ENCODE measurements around the gene LILRB2.
A peak's percentile ranks its signal among the peaks of the same experiment; 100 is the strongest.
"Not testable (repeated sequence)": the region's sequence is repeated elsewhere in the genome, so short reads cannot be mapped to it uniquely, and the experiment has no call there.

The LILRB2 gene

DNA sequence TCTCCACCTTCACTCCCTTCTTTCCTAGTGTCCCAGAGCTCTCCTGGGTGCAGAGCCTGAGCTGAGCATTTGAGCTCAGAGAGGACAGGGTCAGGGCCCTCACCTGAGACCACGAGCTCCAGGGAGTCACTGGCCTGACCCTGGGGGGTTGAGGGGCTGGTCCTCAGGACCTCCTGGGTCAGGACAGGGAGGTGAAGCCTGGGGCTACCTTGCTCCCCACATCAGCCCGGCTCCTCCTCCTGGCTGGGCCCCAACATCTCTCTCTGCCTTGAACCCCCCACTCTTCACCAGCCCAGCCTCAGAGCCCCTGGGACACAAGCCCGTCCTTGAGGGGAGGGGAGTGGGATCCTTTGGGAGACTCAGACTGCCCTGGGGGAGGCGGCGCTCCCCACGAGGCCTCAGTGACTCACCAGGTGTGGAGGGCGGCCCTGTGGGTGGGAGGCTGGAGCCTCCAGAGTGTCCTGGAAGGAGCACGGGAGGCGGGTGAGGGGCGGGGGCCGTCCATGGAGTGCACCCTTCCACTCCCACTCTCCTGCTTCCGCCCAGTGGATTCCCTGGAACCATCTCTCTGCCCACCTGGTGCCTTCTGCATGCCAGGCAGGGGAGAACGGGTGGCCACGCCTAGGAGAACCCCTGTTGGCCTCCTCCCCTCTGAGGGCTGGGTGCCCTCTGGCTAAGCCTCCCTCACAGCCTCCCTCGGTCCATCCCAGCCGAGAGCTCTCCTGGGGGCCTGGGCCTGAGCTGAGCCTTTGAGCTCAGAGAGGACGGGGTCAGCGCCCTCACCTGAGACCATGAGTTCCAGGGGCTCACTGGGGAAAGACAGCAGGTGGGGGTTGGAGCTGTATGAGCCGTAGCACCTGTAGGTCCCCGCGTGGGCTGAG, 41.2 kb downstream of the LILRB2 start:
- not testable (repeated sequence) for DNase-seq

DNA sequence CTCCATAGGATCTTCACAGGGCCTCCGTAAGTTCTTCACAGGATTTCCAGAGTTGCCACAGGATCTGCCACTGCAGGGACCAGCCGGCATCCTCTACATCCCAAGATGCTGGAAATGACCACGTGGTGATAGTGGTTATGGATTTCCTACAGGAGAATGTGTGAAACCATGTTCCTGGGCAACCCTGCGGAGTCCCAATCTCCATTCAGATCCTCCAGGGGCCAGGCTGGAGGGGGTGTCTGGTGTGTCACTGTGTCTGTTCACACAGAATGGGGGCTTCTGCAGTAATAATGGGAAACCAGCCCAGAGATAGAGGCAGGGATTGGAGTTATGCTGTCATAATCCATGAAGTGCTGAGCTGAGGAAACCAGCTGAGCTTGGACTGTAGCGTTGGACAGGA, 47.0 kb downstream of the LILRB2 start:
- no peak for DNase-seq

DNA sequence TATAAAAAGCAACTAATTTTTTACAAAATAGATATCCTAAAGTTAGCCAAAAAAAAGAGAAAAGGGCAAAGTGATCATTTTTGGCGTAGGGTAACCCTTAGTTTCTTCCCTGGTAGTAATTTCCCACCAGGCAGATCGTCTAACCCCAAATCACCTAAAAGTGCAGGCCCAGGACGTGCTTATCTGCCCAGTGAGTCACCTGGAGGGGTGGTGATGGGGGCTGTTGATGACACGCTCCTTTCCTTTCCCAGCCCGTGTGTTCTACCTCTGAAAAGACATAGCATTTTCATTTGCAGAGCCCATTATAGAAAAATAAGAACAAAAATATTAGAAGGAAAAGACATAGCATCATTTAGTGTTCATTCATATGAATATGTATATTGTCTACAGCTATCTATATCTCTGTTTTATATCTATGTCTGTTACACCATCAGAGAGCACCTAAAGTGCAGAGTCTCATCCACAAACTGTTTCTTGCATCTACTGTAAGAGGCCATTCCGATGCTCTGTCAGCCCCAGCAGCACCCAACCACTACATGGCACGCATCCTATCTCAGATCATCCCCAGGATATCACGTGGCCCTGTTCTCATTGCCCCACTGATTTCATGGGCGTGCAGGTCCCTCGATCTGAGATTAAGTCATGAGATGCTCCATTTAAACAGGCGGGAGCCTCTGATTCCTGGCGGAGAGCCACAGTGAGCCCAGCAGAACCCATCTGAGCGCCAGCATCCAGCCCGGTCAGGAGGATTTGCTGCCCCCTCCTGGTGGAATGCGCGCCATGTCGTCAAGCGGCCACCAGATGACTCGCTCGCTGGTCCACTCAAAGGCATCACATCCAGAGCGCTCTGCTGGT, 49.6 kb downstream of the LILRB2 start:
- peak; percentile 87 for DNase-seq

DNA sequence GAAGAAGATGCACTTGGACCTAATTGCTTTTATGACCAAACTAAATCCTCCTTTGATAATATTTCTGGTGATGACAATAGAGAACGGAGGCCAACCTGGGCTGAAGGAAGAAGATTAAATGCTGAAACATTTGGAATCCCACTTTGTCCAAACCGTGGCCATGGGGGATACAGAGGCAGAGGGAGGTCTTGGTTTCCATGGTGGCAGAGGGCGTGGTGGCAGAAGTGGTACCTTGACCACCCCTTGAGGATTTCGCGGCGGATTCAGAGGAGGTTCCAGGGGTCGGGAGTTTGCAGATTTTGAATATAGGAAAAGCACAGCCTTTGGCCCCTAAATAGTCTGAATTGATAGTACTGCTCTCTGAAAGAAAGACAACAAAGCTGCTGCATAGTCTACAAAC, 50.9 kb downstream of the LILRB2 start:
- DNase-seq, result no peak

DNA sequence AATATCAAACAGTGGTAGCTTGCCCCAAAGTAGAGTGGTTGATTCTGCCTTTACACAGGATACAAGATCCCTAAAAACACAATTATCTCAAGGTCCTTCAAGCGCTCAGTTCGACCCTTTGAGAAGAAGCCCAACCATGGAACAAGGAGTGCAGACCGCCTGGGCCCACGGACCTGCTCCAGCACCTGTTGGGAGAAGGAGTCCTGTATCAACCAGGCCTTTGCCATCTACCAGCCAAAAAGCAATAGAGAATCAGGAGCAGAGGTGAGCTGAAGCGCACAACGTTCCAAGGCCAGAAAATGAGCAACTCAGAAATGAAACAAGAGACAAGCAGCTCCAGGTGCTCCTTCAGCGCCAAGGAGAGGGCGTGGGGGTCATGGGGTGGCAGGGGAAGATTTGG, 51.8 kb downstream of the LILRB2 start:
- no peak for DNase-seq

DNA sequence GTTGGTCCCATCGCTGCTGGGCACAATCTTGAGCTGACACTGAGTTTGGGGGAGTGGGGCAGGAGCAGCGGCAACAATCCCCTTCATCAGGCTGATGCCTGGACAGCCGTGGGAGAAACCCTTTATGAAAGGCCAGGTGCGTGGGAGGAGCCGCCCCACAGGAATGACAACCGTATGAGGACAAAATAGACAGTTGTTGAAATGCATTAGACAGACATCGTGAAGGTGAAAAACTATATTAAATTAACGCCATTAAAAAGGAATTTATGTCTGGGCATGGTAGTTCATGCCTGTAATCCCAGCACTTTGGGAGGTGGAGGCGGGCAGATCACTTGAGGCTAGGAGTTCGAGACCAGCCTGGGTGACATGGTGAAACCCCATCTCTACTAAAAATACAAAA, 56.3 kb downstream of the LILRB2 start:
- not testable (repeated sequence) for DNase-seq

DNA sequence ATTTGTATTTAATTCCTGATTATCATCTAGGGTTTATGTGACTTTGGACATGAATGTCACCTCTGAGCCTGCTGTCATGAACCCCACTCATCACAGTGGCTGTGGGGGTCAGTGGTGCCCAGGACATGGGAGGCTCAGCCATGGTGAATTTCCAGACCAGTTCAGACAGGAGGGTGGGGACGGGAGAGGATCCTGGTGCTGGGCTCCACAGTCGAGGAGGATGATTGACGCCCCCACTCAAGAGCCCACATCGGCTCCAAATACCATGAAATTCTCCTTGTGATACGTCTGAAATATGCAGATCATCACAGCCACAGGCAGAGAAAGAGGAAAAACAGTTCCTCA, 57.0 kb downstream of the LILRB2 start:
- not testable (repeated sequence) for DNase-seq
